GM18519 (cell line): ENCODE results near the gene CYP26B1.
"Not testable (repeated sequence)": the region's sequence is repeated elsewhere in the genome, so short reads cannot be mapped to it uniquely, and the experiment has no call there.

Experiments
- ATAC-seq: cut with Tn5 transposase; IDR thresholded peaks from one replicate; pipeline ENCODE4 v1.9.1; 2021; ENCODE audit warnings: mild to moderate bottlenecking, moderate library complexity; ENCODE audit not compliant: unreplicated experiment, low FRiP score

CYP26B1 gene

GRCh38 chr2:72089028-72089427 is 58.6 kb downstream of the CYP26B1 start:
- no peak for ATAC-seq

GRCh38 chr2:72086871-72087633 is 60.6 kb downstream of the CYP26B1 start:
- ATAC-seq = not testable (repeated sequence)

- ATAC-seq = no peak
These were observed 62.1 kb downstream of the CYP26B1 start for GRCh38 chr2:72085513-72085912.

- ATAC-seq = no peak
These were observed 62.6 kb downstream of the CYP26B1 start for GRCh38 chr2:72085036-72085435.

- no peak for ATAC-seq
These were observed 63.1 kb downstream of the CYP26B1 start for GRCh38 chr2:72084584-72084976.

GRCh38 chr2:72083751-72084583 is 63.7 kb downstream of the CYP26B1 start:
- no peak for ATAC-seq

GRCh38 chr2:72082887-72083286 is 64.8 kb downstream of the CYP26B1 start:
- ATAC-seq = no peak

- no peak for ATAC-seq
These were observed 65.6 kb downstream of the CYP26B1 start for GRCh38 chr2:72082021-72082601.

GRCh38 chr2:72081451-72081850 is 66.2 kb downstream of the CYP26B1 start:
- no peak for ATAC-seq

GRCh38 chr2:72080286-72081145 is 67.1 kb downstream of the CYP26B1 start:
- no peak for ATAC-seq
